Central memory CD8-positive, alpha-beta T cell (primary cell): ENCODE measurements around the gene UPK3BL2.
"Not testable (repeated sequence)": the region's sequence is repeated elsewhere in the genome, so short reads cannot be mapped to it uniquely, and the experiment has no call there.

Source experiments
- ATAC-seq: fragments of 150-1000 bp; cut with Tn5 transposase; replicated peaks from 2 replicates; pipeline ENCODE4 v1.10.0; 2022; ENCODE audit warnings: mild to moderate bottlenecking, moderate FRiP score, moderate number of reproducible peaks; ENCODE audit not compliant: poor library complexity, severe bottlenecking; ENCODE audit errors: extremely low read depth
- DNase-seq, 2 donors: peaks; one replicate each; pipeline ENCODE4 v3.0.0; 2021; ENCODE audit warnings: low spot score in 2 of 2
- H3K27ac Mint-ChIP-seq: one replicate; pipeline ENCODE4 v1.8.0; 2022; ENCODE audit warnings: low read depth, mild to moderate bottlenecking, moderate library complexity, mixed read lengths
- H3K27me3 Mint-ChIP-seq: one replicate; pipeline ENCODE4 v1.8.0; 2022; ENCODE audit warnings: mixed read lengths
- H3K36me3 Mint-ChIP-seq: one replicate; pipeline ENCODE4 v1.8.0; 2022; ENCODE audit warnings: mild to moderate bottlenecking, moderate library complexity, mixed read lengths; ENCODE audit not compliant: insufficient read depth
- H3K4me1 Mint-ChIP-seq: one replicate; pipeline ENCODE4 v1.8.0; 2022; ENCODE audit warnings: mixed read lengths
- H3K4me3 Mint-ChIP-seq: one replicate; pipeline ENCODE4 v1.8.0; 2022; ENCODE audit warnings: mild to moderate bottlenecking, moderate library complexity, mixed read lengths
- H3K9me3 Mint-ChIP-seq: one replicate; pipeline ENCODE4 v1.8.0; 2022; ENCODE audit warnings: mixed read lengths

Gene UPK3BL2, protein sequence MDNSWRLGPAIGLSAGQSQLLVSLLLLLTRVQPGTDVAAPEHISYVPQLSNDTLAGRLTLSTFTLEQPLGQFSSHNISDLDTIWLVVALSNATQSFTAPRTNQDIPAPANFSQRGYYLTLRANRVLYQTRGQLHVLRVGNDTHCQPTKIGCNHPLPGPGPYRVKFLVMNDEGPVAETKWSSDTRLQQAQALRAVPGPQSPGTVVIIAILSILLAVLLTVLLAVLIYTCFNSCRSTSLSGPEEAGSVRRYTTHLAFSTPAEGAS

DNA sequence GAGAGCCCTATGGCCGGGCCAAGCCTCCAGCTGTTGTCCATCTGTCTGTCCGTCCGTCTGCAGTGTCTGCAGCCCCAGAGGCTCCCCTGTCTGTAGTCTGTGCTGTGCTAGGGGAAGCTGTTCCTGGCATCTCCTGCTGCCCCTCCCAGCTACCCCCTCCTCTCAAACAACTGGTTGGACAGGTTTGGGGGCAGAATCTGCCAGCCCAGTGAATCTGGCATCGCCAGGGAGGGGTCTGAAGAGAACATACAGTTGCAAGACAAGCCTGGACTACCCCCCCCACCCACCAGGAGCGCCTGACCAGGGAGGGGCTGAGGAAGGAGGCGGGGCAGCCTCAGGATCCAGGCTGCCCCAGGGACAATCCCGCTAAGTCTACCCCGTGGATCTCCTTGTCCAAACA is at the start of gene UPK3BL2:
Gene UPK3BL2, minus strand, starts transcription at position 101 of the 400 bp plus-strand sequence. Its CDS starts 60 bp downstream, at position 41.
- not testable (repeated sequence) for H3K4me3 Mint-ChIP-seq, DNase-seq, H3K27ac Mint-ChIP-seq

DNA sequence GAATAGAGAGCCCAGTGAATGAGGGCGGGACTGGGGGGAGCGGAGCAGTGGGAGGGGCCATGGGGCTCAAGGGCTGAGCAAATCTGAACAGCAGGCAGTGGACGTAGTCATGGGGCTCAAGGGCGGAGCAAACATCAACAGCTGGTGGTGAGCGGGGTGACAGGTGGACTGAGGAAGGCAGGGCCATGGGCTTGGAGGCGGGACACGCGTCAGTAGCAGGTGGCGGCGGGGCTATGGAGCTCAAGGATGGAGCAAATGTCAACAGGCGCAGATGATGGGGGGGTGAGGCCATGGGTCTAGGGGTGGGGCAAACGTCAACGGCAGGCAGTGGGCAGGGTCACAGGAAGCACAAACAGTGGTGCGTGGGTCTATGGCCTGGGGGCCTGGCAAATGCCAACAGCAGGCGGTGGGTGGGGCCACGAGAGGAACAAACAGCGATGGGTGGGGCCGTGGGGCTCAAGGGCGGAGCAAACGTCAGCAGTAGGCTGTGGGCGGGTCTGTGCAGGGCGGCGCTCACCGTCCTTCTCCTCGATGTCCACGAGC is 49.1 kb upstream of the UPK3BL2 start:
- H3K9me3 Mint-ChIP-seq, H3K4me3 Mint-ChIP-seq, H3K27ac Mint-ChIP-seq, H3K4me1 Mint-ChIP-seq, H3K36me3 Mint-ChIP-seq, H3K27me3 Mint-ChIP-seq: not testable (repeated sequence)
- peak; percentile 64 for ATAC-seq
- DNase-seq: peak in 1 of 2 donors; percentile 34

More for the DNA sequence above, at the start of gene UPK3BL2:
- ATAC-seq, H3K9me3 Mint-ChIP-seq, H3K4me1 Mint-ChIP-seq, H3K27me3 Mint-ChIP-seq, H3K36me3 Mint-ChIP-seq: not testable (repeated sequence)

DNA sequence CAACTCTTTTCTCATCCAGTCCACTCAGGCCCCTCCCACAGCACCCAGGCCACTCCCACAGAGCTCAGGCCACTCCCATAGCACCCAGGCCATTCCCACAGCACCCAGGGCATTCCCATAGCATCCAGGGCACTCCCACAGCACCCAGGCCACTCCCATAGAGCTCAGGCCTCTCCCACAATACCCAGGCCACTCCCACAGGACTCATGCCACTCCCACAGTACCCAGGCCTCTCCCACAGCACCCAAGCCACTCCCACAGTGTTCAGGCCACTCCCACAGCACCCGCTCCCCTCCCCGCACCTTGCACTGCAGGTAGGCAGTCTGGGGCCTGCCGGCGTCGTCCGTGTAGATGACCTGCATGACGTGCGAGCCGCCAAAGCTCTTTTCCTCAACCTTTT is 46.4 kb upstream of the UPK3BL2 start:
- not testable (repeated sequence) for DNase-seq, H3K36me3 Mint-ChIP-seq, H3K27ac Mint-ChIP-seq, H3K4me1 Mint-ChIP-seq, H3K4me3 Mint-ChIP-seq, H3K9me3 Mint-ChIP-seq, H3K27me3 Mint-ChIP-seq
- ATAC-seq: peak; percentile 9

DNA sequence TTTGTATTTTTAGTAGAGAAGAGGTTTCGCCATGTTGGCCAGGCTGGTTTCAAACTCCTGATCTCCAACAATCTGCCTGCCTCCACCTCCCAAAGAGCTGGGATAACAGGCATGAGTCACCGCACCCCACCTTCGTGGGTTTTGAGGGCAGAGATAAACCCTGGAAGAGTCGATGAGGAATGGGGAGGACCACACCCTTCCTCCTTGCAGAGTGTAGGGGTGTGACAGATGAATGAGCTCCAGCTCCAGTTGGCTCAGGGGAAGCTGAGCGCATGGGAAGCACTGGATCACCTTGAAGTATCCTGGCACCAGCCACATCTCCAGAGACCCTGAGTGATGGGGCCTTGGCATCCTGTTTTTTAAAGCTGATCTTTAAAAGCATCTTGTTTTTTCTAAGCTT is 40.0 kb upstream of the UPK3BL2 start:
- not testable (repeated sequence) for DNase-seq, ATAC-seq, H3K27ac Mint-ChIP-seq, H3K4me1 Mint-ChIP-seq, H3K9me3 Mint-ChIP-seq, H3K36me3 Mint-ChIP-seq, H3K27me3 Mint-ChIP-seq, H3K4me3 Mint-ChIP-seq

DNA sequence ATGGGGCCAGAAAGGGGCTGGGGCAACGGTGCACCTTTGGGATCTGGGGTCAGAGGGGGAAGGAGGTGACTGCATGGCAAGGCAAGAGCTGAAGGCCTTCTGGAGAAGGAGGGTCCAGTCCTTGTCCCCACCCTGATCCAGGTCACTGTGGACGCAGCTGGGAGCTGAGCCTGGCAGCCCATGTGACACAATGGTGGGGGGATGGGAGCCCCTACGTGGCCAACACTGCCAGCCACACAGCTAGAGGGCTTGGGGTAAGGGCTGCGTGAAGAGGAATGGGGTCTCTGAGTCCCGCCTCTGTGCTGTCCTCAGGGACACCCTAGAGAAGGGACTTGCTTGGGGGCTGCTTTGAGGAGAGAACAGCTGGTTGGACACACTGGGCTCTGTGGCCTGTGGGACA is 38.2 kb upstream of the UPK3BL2 start:
- not testable (repeated sequence) for H3K4me3 Mint-ChIP-seq, H3K27me3 Mint-ChIP-seq, H3K9me3 Mint-ChIP-seq, ATAC-seq, H3K36me3 Mint-ChIP-seq, DNase-seq, H3K4me1 Mint-ChIP-seq, H3K27ac Mint-ChIP-seq

DNA sequence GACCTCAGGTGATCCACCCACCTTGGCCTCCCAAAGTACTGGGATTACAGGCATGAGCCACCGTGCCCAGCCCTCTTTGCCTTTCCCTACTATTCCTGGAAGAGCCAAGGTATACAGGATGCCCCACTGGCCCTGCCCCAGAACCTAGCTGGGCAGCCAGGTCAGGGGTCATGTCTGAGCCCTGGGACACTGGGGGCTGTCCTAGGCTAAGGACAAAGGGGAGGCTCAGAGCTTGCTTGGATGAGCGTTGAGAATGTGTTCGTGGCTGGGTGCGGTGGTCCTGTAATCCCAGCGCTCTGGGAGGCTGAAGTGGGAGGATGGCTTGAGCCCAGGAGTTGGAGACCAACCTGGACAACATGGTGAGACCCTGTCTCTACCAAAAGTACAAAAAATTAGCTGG is 35.0 kb upstream of the UPK3BL2 start:
- not testable (repeated sequence) for ATAC-seq, H3K27me3 Mint-ChIP-seq, H3K9me3 Mint-ChIP-seq, H3K27ac Mint-ChIP-seq, H3K4me1 Mint-ChIP-seq, H3K4me3 Mint-ChIP-seq, DNase-seq, H3K36me3 Mint-ChIP-seq

DNA sequence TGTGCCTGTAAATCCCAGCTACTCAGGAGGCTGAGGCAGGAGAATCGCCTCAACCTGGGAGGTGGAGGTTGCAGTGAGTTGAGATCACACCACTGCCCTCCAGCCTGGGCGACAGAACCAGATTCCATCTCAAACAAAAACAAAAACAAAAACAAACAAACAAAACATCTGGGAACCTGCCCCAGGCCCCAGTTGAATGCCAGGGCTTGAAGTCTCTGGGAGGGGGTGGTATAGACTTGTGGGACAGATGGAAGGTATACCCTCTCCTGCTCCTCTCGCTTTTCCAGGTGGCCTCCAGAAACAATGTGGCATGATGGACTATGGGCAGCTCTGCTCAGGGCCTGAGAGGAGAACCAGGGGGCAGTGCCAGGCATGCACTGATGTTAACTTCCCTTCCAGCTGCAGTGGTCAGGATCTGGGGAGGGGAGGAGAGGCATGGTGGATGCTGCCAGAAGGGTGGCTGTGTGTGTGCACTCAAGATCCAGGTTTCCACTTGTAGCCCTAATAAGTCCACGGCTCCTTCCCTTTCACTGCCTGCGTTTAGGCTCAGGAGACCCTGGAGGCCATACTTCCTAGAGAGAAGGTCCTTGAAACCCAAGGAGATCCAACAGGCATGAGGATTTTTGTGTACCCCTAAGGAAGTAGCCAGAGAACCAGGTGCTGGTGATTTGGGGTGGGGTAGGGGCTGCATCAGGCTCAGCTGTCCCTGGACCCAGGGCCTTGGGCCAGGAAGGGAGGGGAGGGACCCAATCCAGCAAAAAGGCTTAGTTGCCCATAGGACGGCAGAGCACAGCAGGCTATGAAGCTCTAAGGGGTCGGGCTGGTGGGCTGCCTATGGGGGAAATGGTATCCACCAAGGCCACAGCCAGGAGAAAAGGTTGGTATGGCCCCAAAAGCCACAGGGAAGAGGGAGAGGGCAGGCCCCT is 34.1 kb upstream of the UPK3BL2 start:
- H3K4me1 Mint-ChIP-seq, DNase-seq, ATAC-seq, H3K27ac Mint-ChIP-seq, H3K4me3 Mint-ChIP-seq, H3K36me3 Mint-ChIP-seq, H3K9me3 Mint-ChIP-seq, H3K27me3 Mint-ChIP-seq: not testable (repeated sequence)

DNA sequence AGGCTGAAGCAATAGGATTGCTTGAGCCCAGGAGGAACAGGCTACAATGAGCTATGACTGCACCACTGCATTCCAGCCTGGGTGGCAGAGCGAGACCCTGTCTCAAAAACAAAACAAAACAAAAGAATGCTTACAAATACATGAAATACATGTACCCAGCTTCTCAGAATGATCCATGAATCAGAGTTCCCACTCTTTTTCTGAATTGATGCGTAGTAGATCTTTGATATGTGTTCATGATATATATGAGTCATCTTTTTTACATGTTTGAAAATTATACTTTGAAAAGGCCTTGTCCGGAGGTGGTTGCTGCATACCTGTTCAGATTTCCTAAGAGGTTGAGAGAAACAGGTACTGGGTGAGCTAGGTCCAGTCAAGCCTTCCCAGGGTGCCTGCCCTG is 32.9 kb upstream of the UPK3BL2 start:
- DNase-seq, H3K36me3 Mint-ChIP-seq, ATAC-seq, H3K9me3 Mint-ChIP-seq, H3K4me1 Mint-ChIP-seq, H3K4me3 Mint-ChIP-seq, H3K27ac Mint-ChIP-seq, H3K27me3 Mint-ChIP-seq: not testable (repeated sequence)

DNA sequence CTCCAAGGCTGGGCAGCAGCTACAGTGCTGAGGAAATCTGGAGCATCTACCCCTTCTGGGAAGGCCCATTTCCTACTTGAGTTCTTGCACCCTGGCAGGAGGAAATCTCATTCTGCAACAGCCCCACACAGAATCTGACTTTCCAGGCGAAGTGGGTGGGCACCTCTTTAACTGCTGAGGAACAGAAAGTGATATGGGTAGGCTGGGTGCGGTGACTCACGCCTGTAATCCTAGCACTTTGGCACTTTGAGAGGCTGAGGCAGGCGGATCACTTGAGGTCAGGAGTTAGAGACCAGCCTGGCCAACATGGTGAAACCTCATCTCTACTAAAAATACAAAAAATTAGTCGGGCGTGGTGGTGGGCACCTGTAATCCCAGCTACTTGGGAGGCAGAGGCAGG is 31.1 kb upstream of the UPK3BL2 start:
- not testable (repeated sequence) for H3K27me3 Mint-ChIP-seq, H3K4me1 Mint-ChIP-seq, H3K4me3 Mint-ChIP-seq, ATAC-seq, DNase-seq, H3K27ac Mint-ChIP-seq, H3K36me3 Mint-ChIP-seq, H3K9me3 Mint-ChIP-seq

DNA sequence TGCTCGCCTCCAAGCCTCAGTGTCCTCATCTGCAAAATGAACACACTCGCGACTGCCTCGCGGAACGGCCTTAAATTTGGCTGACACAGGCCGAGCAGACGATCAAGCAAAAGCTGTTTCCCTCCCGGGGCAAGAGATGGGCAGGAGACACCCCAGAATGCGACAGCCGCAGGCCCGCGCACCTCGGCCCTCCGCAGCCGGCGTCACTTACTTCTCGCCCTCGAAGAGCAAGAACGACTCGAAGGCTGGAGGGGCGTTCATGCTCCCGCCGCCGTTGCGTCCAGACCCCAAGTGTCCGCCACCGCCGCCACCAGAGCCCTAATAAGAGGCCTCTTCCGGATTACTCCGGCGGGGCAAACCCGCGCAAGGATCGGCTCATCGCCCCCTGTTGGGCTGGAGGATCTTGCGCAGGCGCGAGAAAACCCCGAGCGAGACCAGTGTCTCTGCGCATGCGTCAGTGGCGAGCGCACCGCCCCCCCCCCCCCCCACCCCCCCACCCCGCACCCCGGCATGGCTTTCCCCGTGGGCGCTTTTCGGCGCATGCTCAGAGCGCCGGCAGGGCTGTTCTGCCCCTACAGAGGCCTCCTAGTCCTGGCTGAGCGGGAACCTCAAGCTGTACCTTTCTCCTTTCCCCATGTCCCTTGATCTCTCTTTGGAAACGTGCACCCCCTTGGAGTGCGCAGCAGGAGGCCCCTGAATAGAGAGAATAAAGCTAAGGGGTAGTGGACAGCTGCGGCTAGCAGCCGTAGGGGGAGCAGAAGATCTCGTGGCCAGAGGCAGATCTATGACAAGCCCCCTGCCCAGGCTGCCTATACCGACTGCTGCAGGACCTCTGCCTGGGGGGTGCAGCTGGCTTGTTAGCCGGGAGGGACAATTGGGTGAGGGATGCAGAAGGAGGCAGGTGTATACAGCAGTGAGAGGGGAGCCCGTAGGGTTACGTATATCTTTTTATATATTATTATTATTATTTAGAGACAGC is 29.1 kb upstream of the UPK3BL2 start, which contains the start of gene POLR2J3:
Gene POLR2J3, minus strand, starts transcription at position 323 of the 979 bp plus-strand sequence. Its CDS starts 62 bp downstream, at position 261.
- H3K9me3 Mint-ChIP-seq, H3K27me3 Mint-ChIP-seq, H3K36me3 Mint-ChIP-seq, H3K4me1 Mint-ChIP-seq: not testable (repeated sequence)
- peak within 1 kb of the TSS; percentile 85 for H3K27ac Mint-ChIP-seq
- DNase-seq (peak; percentile 100), ATAC-seq (peak; percentile 91)
- H3K4me3 Mint-ChIP-seq: peak within 1 kb of the TSS; percentile 85

DNA sequence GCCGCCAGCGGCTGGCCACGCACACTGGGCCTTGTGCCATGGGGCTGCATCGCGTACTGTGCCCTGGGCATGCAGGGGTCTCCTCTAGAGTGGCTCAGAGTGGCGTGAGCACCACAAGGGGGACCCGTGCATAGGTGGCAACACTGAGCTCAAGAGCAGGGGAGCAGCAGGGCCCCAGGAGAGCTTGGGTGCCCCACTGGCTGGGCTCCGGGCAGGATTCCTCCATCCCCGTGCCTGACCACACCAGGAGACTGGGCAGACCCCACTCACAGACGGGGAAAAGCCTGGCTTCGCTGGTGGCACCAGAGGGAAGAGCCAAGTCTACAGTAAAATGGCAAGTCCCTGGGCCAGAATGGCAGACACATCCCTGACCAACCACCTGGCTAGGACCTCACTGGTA is 25.1 kb upstream of the UPK3BL2 start:
- peaks cover 12% of the 10 kb centered on the region for H3K36me3 Mint-ChIP-seq
- H3K27ac Mint-ChIP-seq, H3K27me3 Mint-ChIP-seq, H3K9me3 Mint-ChIP-seq, ATAC-seq, H3K4me3 Mint-ChIP-seq, H3K4me1 Mint-ChIP-seq, DNase-seq: not testable (repeated sequence)

DNA sequence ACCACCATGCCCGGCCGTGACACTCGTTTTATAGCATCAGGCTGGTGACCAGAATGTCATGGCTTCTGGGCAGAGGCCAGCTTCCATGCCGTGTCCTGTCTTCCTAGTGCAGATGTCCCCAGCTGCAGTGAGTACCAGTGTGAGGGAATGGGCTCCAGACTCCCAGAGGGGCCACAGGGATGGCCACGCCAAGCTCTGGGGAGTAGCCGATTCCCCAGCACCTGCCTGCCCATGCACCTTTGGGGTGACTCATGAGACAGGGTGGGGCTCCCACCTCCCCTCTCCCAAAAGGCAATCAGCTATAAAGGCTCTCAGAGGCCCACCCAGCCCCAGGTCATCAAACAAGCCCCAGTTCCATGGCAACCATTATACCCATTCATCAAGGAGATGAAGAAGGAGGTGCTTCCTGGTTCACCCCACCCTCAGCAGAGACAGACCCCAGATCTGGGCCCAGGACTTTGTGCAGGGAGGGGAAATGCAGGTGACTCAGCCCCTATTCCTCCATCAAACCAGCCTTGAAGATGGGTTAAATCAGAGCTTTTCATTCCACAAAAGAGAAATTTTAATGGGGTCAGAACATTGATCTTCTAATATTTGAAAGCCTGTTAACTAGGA is 7.4 kb upstream of the UPK3BL2 start, which contains the start of gene SPDYE2:
Gene SPDYE2, plus strand, starts transcription at position 419 of the 615 bp plus-strand sequence. CDS start 2,030 bp downstream, outside the sequence.
- H3K27ac Mint-ChIP-seq, H3K27me3 Mint-ChIP-seq, H3K4me3 Mint-ChIP-seq, H3K9me3 Mint-ChIP-seq, ATAC-seq, H3K4me1 Mint-ChIP-seq, H3K36me3 Mint-ChIP-seq, DNase-seq: not testable (repeated sequence)
